H54 (cell line): ENCODE measurements around the gene IQGAP3.

ENCODE experiments used
- DNase-seq: peaks from one replicate; pipeline ENCODE4 v3.0.0; 2011; ENCODE audit warnings: low spot score, mixed read lengths; ENCODE audit not compliant: insufficient read length
- FAIRE-seq: peaks from 3 replicates; lab custom pipeline; 2011; peaks lifted over from hg19 to GRCh38; lab: Jason Lieb, UNC
- POLR2A ChIP-seq: IDR thresholded peaks from 2 replicates; pipeline ENCODE4 v1.6.1; 2011; ENCODE audit warnings: low read depth, mild to moderate bottlenecking, low read length

The IQGAP3 gene

GRCh38 chr1:156534424-156535060 lies 37.8 kb downstream of the IQGAP3 start:
- FAIRE-seq (no peak), DNase-seq (no peak)
- no peak for TF ChIP-seq POLR2A

- TF ChIP-seq POLR2A = no peak
- DNase-seq (no peak), FAIRE-seq (no peak)
Measured at GRCh38 chr1:156533568-156534220, 38.7 kb downstream of the IQGAP3 start.

GRCh38 chr1:156532374-156532773 lies 40.0 kb downstream of the IQGAP3 start:
- FAIRE-seq (no peak), DNase-seq (no peak)
- TF ChIP-seq POLR2A = no peak

GRCh38 chr1:156530006-156530405 lies 42.4 kb downstream of the IQGAP3 start:
- no peak for DNase-seq
- no peak for TF ChIP-seq POLR2A
- no peak for FAIRE-seq

- no peak for TF ChIP-seq POLR2A
- no peak for FAIRE-seq
- no peak for DNase-seq
Measured at GRCh38 chr1:156528875-156529425, 43.4 kb downstream of the IQGAP3 start.

DNA sequence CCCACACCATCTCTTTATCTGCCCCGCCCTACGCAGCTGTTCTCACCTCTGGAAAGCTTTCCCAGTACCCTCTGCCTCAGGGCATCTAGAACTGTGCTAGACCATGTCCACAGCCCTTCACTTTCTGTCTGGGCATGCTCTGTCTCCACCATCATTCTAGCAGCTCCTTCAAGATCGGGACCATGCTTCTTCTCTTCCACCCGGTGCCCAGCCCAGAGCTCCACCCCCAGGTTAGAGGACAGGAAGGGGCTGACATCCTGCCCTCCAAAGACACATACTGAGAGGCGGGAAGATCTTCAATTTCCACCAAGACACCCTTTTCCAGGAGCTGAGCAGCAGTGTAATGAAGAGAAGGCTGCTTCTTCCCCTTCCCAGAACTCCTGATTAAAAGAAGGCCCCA lies 44.1 kb downstream of the IQGAP3 start:
- DNase-seq = no peak
- no peak for TF ChIP-seq POLR2A
- FAIRE-seq = no peak

- TF ChIP-seq POLR2A = no peak
- DNase-seq = no peak
- FAIRE-seq = no peak
Measured at GRCh38 chr1:156527584-156527983, 44.8 kb downstream of the IQGAP3 start.

GRCh38 chr1:156525856-156526489 lies 46.4 kb downstream of the IQGAP3 start:
- TF ChIP-seq POLR2A = no peak
- no peak for FAIRE-seq
- DNase-seq = no peak

- DNase-seq (no peak), FAIRE-seq (no peak)
- TF ChIP-seq POLR2A = no peak
Measured at GRCh38 chr1:156525071-156525501, 47.3 kb downstream of the IQGAP3 start.

DNA sequence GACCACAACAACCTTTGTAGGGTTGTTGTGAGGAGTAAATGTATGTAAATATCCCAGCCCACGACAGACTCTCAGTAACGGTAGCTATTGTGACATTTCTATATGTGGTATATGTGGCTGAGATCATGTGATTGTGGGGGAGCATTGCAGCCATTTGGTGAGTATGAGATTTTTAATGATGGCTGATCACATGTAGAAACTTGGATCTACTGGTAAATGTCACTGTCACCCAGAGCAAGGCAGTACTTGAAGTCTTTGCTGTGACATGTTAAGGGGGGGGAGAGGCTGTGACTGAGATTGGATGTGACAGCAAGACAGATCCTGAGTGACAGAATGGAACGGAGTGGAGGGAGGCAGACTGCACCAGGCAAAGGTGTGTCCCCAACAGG lies 47.9 kb downstream of the IQGAP3 start:
- no peak for FAIRE-seq
- no peak for TF ChIP-seq POLR2A

DNA sequence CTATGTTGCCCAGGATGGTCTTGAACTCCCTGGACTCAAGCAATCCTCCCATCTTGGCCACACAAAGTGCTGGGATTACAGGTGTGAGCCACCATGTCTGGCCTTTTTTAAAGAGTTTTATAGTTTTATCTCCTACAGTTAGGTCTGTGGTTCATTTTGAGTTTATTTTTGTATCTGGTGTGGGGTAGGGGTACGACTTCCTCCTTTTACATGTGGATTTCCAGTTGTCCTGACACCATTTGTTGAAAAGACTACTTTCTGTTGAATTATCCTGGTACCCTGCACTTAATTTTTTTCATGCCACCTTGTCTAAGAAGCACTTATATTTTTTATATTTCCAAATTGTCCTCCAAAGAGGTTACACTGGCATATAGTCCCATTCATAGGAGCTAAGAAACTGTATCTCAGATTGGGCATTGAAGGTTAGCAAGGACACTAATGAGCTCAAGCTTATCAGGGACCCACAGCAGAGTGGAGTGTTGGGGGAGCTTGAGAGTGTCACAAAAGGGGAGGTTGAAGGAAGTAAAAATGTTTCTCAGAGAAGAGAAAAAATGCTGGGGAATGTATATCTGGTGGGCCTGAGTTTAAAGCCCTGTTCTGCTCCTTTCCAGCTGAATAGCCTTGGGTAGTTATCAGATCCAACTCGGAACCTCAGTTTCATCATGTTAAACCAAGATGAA lies 48.4 kb downstream of the IQGAP3 start:
- no peak for TF ChIP-seq POLR2A
- no peak for DNase-seq
- FAIRE-seq = no peak

More for the DNA sequence above, 47.9 kb downstream of the IQGAP3 start:
- no peak for DNase-seq

GRCh38 chr1:156522443-156522970 lies 49.9 kb downstream of the IQGAP3 start:
- TF ChIP-seq POLR2A = no peak
- no peak for FAIRE-seq

GRCh38 chr1:156517748-156518147 lies 54.6 kb downstream of the IQGAP3 start:
- TF ChIP-seq POLR2A = no peak
- DNase-seq (no peak), FAIRE-seq (no peak)

More at GRCh38 chr1:156522443-156522970, 49.9 kb downstream of the IQGAP3 start:
- DNase-seq = no peak
